ENCODE results near the gene WBP4. TPM values are rescaled to one million over a fixed set of nuclear protein-coding genes. Genes with fewer than 3 reads are reported as not detected.

WBP4 gene
- total and polyA plus RNA-seq, 9 of the 15 experiments (the other 6 are each of a cell fraction or from before 2014, with no cell fraction given) = 5.5 to 12.2 (median 7.9) TPM

DNA sequence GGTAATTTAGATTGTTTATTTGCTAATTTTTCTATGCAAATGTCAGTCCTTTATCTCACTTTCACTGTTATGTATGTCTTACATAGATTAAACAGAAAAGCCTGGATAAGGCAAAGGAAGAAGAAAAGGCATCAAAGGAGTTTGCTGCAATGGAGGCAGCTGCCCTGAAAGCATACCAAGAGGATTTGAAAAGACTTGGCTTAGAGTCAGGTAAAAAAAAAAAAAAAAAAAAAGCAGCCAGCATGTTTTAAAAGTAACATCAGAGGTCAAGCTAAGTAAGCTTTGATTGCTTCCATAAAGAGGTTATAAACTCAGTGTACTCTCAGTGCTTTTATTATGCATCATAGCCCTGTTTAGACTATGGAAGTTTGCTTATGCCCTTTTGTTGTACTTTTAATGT is 3.8 kb downstream of the WBP4 start (continued):
- TF ChIP-seq, protein P1, sequence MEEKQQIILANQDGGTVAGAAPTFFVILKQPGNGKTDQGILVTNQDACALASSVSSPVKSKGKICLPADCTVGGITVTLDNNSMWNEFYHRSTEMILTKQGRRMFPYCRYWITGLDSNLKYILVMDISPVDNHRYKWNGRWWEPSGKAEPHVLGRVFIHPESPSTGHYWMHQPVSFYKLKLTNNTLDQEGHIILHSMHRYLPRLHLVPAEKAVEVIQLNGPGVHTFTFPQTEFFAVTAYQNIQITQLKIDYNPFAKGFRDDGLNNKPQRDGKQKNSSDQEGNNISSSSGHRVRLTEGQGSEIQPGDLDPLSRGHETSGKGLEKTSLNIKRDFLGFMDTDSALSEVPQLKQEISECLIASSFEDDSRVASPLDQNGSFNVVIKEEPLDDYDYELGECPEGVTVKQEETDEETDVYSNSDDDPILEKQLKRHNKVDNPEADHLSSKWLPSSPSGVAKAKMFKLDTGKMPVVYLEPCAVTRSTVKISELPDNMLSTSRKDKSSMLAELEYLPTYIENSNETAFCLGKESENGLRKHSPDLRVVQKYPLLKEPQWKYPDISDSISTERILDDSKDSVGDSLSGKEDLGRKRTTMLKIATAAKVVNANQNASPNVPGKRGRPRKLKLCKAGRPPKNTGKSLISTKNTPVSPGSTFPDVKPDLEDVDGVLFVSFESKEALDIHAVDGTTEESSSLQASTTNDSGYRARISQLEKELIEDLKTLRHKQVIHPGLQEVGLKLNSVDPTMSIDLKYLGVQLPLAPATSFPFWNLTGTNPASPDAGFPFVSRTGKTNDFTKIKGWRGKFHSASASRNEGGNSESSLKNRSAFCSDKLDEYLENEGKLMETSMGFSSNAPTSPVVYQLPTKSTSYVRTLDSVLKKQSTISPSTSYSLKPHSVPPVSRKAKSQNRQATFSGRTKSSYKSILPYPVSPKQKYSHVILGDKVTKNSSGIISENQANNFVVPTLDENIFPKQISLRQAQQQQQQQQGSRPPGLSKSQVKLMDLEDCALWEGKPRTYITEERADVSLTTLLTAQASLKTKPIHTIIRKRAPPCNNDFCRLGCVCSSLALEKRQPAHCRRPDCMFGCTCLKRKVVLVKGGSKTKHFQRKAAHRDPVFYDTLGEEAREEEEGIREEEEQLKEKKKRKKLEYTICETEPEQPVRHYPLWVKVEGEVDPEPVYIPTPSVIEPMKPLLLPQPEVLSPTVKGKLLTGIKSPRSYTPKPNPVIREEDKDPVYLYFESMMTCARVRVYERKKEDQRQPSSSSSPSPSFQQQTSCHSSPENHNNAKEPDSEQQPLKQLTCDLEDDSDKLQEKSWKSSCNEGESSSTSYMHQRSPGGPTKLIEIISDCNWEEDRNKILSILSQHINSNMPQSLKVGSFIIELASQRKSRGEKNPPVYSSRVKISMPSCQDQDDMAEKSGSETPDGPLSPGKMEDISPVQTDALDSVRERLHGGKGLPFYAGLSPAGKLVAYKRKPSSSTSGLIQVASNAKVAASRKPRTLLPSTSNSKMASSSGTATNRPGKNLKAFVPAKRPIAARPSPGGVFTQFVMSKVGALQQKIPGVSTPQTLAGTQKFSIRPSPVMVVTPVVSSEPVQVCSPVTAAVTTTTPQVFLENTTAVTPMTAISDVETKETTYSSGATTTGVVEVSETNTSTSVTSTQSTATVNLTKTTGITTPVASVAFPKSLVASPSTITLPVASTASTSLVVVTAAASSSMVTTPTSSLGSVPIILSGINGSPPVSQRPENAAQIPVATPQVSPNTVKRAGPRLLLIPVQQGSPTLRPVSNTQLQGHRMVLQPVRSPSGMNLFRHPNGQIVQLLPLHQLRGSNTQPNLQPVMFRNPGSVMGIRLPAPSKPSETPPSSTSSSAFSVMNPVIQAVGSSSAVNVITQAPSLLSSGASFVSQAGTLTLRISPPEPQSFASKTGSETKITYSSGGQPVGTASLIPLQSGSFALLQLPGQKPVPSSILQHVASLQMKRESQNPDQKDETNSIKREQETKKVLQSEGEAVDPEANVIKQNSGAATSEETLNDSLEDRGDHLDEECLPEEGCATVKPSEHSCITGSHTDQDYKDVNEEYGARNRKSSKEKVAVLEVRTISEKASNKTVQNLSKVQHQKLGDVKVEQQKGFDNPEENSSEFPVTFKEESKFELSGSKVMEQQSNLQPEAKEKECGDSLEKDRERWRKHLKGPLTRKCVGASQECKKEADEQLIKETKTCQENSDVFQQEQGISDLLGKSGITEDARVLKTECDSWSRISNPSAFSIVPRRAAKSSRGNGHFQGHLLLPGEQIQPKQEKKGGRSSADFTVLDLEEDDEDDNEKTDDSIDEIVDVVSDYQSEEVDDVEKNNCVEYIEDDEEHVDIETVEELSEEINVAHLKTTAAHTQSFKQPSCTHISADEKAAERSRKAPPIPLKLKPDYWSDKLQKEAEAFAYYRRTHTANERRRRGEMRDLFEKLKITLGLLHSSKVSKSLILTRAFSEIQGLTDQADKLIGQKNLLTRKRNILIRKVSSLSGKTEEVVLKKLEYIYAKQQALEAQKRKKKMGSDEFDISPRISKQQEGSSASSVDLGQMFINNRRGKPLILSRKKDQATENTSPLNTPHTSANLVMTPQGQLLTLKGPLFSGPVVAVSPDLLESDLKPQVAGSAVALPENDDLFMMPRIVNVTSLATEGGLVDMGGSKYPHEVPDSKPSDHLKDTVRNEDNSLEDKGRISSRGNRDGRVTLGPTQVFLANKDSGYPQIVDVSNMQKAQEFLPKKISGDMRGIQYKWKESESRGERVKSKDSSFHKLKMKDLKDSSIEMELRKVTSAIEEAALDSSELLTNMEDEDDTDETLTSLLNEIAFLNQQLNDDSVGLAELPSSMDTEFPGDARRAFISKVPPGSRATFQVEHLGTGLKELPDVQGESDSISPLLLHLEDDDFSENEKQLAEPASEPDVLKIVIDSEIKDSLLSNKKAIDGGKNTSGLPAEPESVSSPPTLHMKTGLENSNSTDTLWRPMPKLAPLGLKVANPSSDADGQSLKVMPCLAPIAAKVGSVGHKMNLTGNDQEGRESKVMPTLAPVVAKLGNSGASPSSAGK (IDR thresholded peaks at IDR 0.05) = no peak

Data from K562 (cell line).